GM12878 (cell line): ENCODE measurements around the gene TBC1D32. TPM values are rescaled to one million over a fixed set of nuclear protein-coding genes. Genes with fewer than 3 reads are reported as not detected.

Experiments used
- ATF7 ChIP-seq: fragments of 450-650 bp; IDR thresholded peaks from 2 replicates; pipeline ENCODE4 v1.6.1; 2016; ENCODE audit warnings: low read depth, mild to moderate bottlenecking
- NR2F1 ChIP-seq: fragments of 450-650 bp; conservative IDR thresholded peaks from 2 replicates; pipeline ENCODE4 v1.6.1; 2017; ENCODE audit warnings: mild to moderate bottlenecking
- POU2F2 ChIP-seq: IDR thresholded peaks from 3 replicates; pipeline ENCODE4 v1.6.1; 2011; ENCODE audit warnings: low read depth, mild to moderate bottlenecking, low read length, borderline replicate concordance
- SIX5 ChIP-seq: IDR thresholded peaks from 2 replicates; pipeline ENCODE4 v1.6.1; 2011; ENCODE audit warnings: mild to moderate bottlenecking, low read depth, low read length, moderate library complexity; ENCODE audit not compliant: severe bottlenecking
- polyA plus RNA-seq, 11 experiments: library from polyadenylated mRNA; depleted of rRNA in 4 of 11; unstranded in 6 of 11; stranded (reverse) in 5 of 11; fragments of >200 nt; fragmentation: Nextera tagmentation in 4 of 11; fragmentation: Illumina TruSeq in 1 of 11; extraction: Ambion mirVana in 4 of 11; extraction: Trizol in 1 of 11; gene quantifications; 1 replicate in 1 of 11; 2 replicates in 10 of 11; pipeline versions ENCODE4 v1.2.1 to v1.2.3, GENCODE V29; 2011 to 2016; ENCODE audit warnings: inconsistent platforms in 2 of 11, missing spikeins in 2 of 11, low read depth in 1 of 11
- total RNA-seq, 4 experiments: library from RNA; depleted of rRNA in 3 of 4; stranded (reverse); fragments of >200 nt in 3 of 4; fragmentation: Illumina TruSeq in 1 of 4; extraction: Trizol in 1 of 4; gene quantifications; 2 replicates each; pipeline versions ENCODE4 v1.2.1 to v1.2.3, GENCODE V29; 2013 to 2021
- TF ChIP-seq, protein P1 (sequence below): fragments of 450-650 bp; IDR thresholded peaks from 2 replicates; pipeline ENCODE4 v1.6.1; 2016; ENCODE audit warnings: mild to moderate bottlenecking, moderate library complexity, borderline replicate concordance
- TF ChIP-seq, protein P2 (sequence below): fragments of 450-650 bp; IDR thresholded peaks from 2 replicates; pipeline ENCODE4 v1.6.1; 2017; ENCODE audit warnings: borderline replicate concordance
- TF ChIP-seq, protein P3 (sequence below): fragments of 450-650 bp; IDR thresholded peaks from 2 replicates; pipeline ENCODE4 v1.6.1; 2018; ENCODE audit warnings: mild to moderate bottlenecking, low read depth, moderate library complexity; ENCODE audit not compliant: partially characterized antibody

Gene TBC1D32
- total and polyA plus RNA-seq, 10 of the 15 experiments (the other 5 are each of a cell fraction or from before 2014, with no cell fraction given) = 2.2 to 10.2 (median 4.1) TPM

DNA sequence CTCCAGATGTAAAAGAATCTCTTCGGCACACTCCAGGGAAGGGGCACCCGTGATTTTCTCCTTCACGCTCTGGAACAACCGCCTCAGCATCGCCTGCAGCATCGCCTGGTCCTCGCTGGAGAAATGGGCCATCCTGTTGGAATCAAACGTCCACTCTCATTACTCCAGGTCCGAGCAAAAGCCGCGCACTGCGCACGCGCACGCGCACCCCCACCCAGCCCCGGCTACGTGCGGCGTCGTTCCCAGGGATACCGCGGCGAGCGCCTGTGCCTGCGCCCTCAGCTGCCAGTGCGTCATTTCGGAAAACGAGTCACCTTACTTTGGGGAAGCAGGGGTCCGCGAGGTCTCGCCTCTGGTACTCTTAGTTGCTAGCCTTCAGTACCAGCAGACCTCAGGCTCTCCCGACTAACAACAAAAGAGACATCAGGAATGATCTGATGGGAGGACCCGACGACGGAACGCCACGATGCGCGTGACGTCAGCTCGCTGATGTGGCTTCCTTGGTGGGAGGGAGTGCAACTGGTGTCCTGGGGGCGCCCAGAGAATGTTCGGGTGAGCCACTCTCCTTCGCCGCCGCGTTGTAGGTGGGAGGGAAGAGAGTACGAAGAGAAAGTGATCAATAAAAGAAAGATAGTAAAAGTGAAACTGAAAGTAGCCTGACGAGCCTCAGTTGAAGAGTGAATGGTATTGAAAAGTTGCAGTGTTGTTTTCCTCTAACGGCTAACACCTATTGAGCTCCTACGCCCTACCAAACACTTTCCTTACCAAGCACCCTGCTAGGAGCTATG is at the start of gene TBC1D32 (continued):
- TF ChIP-seq, protein P1, sequence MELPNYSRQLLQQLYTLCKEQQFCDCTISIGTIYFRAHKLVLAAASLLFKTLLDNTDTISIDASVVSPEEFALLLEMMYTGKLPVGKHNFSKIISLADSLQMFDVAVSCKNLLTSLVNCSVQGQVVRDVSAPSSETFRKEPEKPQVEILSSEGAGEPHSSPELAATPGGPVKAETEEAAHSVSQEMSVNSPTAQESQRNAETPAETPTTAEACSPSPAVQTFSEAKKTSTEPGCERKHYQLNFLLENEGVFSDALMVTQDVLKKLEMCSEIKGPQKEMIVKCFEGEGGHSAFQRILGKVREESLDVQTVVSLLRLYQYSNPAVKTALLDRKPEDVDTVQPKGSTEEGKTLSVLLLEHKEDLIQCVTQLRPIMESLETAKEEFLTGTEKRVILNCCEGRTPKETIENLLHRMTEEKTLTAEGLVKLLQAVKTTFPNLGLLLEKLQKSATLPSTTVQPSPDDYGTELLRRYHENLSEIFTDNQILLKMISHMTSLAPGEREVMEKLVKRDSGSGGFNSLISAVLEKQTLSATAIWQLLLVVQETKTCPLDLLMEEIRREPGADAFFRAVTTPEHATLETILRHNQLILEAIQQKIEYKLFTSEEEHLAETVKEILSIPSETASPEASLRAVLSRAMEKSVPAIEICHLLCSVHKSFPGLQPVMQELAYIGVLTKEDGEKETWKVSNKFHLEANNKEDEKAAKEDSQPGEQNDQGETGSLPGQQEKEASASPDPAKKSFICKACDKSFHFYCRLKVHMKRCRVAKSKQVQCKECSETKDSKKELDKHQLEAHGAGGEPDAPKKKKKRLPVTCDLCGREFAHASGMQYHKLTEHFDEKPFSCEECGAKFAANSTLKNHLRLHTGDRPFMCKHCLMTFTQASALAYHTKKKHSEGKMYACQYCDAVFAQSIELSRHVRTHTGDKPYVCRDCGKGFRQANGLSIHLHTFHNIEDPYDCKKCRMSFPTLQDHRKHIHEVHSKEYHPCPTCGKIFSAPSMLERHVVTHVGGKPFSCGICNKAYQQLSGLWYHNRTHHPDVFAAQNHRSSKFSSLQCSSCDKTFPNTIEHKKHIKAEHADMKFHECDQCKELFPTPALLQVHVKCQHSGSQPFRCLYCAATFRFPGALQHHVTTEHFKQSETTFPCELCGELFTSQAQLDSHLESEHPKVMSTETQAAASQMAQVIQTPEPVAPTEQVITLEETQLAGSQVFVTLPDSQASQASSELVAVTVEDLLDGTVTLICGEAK = no peak; the same call in 1 of the 2 replicates
- TF ChIP-seq, protein P2, sequence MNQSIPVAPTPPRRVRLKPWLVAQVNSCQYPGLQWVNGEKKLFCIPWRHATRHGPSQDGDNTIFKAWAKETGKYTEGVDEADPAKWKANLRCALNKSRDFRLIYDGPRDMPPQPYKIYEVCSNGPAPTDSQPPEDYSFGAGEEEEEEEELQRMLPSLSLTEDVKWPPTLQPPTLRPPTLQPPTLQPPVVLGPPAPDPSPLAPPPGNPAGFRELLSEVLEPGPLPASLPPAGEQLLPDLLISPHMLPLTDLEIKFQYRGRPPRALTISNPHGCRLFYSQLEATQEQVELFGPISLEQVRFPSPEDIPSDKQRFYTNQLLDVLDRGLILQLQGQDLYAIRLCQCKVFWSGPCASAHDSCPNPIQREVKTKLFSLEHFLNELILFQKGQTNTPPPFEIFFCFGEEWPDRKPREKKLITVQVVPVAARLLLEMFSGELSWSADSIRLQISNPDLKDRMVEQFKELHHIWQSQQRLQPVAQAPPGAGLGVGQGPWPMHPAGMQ = no peak
- TF ChIP-seq NR2F1 (no peak), POU2F2 (0 out of 3 replicates have a peak, but pooled peaks have one; percentile 45), ATF7 (peak; percentile 96), SIX5 (no peak)
- TF ChIP-seq, protein P3, sequence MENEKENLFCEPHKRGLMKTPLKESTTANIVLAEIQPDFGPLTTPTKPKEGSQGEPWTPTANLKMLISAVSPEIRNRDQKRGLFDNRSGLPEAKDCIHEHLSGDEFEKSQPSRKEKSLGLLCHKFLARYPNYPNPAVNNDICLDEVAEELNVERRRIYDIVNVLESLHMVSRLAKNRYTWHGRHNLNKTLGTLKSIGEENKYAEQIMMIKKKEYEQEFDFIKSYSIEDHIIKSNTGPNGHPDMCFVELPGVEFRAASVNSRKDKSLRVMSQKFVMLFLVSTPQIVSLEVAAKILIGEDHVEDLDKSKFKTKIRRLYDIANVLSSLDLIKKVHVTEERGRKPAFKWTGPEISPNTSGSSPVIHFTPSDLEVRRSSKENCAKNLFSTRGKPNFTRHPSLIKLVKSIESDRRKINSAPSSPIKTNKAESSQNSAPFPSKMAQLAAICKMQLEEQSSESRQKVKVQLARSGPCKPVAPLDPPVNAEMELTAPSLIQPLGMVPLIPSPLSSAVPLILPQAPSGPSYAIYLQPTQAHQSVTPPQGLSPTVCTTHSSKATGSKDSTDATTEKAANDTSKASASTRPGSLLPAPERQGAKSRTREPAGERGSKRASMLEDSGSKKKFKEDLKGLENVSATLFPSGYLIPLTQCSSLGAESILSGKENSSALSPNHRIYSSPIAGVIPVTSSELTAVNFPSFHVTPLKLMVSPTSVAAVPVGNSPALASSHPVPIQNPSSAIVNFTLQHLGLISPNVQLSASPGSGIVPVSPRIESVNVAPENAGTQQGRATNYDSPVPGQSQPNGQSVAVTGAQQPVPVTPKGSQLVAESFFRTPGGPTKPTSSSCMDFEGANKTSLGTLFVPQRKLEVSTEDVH = no peak
